ENCODE data around the gene LNX1. TPM values are rescaled to one million over a fixed set of nuclear protein-coding genes. Genes with fewer than 3 reads are reported as not detected.

LNX1 gene
- total and polyA plus RNA-seq, 2 donors (not counting 3 experiments of a cell fraction or from before 2014, with no cell fraction given), result 0.72 to 1.3 TPM

DNA sequence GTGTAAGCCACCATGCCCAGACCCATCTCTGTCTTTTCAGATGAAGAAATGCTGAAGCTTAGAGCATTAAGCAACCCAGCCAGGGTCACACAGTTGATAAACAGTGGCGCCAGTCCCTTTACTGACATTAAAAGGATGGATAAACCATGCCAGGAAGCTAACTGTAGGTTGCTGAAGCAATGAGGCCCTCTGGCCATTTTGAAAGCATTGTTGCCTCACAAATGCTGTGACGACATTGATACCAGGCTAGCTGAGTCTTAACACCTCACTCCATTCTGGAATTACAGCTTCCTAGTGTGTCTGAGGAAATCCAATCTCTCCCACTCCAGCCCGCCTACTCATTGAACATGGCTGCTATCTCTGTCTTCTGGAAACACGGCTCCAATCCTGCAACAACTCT is 89.7 kb downstream of the LNX1 start:
- Histone ChIP-seq H3K4me2 (ENCODE audit: insufficient read depth, low read length) (no peak overlapping the region), H3K9me3 (replicated peaks; ENCODE audit: control insufficient read depth, insufficient read depth, low read length) (no peaks in the 10 kb centered on the region), H3K4me3 (replicated peaks in 1 of 3; ENCODE audit: insufficient read depth in 1 of 3, low read depth in 1 of 3, low read length in 3 of 3) (no peak overlapping the region), H3K27me3 (ENCODE audit: control insufficient read depth in 2 of 2, insufficient read depth in 2 of 2, low read length in 2 of 2) (no peaks in the 10 kb centered on the region), H3K9ac (replicated peaks; ENCODE audit: extremely low read depth, insufficient read depth, low read length) (no peak overlapping the region), H3K36me3 (ENCODE audit: control insufficient read depth in 2 of 2, extremely low read depth in 1 of 2, insufficient read depth in 2 of 2, low read length in 2 of 2) (no peaks in the 10 kb centered on the region), H2AFZ (ENCODE audit: low read depth, low read length) (no peak overlapping the region), H3K4me1 (ENCODE audit: control insufficient read depth, extremely low read depth, insufficient read depth, low read length) (no peaks in the 10 kb centered on the region), H3K27ac (ENCODE audit: insufficient read depth, low read depth, low read length) (no peak overlapping the region), H3K9me1 (replicated peaks; ENCODE audit: control insufficient read depth, extremely low read depth, insufficient read depth, low read length) (no peaks in the 10 kb centered on the region), H4K20me1 (replicated peaks; ENCODE audit: control insufficient read depth, extremely low read depth, insufficient read depth, low read length) (no peaks in the 10 kb centered on the region), H3K79me2 (ENCODE audit: control insufficient read depth, insufficient read depth, low read length) (no peaks in the 10 kb centered on the region)
- no peak for TF ChIP-seq FOS (IDR thresholded peaks at IDR 0.05; ENCODE audit: borderline replicate concordance, insufficient read depth, low read length)
- TF ChIP-seq MYC (IDR thresholded peaks at IDR 0.05; ENCODE audit: low read depth, low read length), result no peak
- no peak for TF ChIP-seq EZH2 (IDR thresholded peaks at IDR 0.05; ENCODE audit: borderline replicate concordance, low read depth, low read length, severe bottlenecking)
- TF ChIP-seq POLR2A (IDR thresholded peaks at IDR 0.05; ENCODE audit: low read depth, low read length), result no peak
- TF ChIP-seq, protein P1, sequence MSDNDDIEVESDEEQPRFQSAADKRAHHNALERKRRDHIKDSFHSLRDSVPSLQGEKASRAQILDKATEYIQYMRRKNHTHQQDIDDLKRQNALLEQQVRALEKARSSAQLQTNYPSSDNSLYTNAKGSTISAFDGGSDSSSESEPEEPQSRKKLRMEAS (IDR thresholded peaks at IDR 0.05; ENCODE audit: insufficient read depth, insufficient read length), result no peak
- no peak for TF ChIP-seq JUN (IDR thresholded peaks at IDR 0.05; ENCODE audit: borderline replicate concordance, insufficient read depth, insufficient read length, low read depth)
- no peak for TF ChIP-seq GATA2 (IDR thresholded peaks at IDR 0.05; ENCODE audit: insufficient read depth, insufficient read length, low read depth, low read length)
- no peak for TF ChIP-seq POLR2AphosphoS5 (IDR thresholded peaks at IDR 0.05; ENCODE audit: insufficient read depth, low read depth, low read length)
- TF ChIP-seq, protein P2, sequence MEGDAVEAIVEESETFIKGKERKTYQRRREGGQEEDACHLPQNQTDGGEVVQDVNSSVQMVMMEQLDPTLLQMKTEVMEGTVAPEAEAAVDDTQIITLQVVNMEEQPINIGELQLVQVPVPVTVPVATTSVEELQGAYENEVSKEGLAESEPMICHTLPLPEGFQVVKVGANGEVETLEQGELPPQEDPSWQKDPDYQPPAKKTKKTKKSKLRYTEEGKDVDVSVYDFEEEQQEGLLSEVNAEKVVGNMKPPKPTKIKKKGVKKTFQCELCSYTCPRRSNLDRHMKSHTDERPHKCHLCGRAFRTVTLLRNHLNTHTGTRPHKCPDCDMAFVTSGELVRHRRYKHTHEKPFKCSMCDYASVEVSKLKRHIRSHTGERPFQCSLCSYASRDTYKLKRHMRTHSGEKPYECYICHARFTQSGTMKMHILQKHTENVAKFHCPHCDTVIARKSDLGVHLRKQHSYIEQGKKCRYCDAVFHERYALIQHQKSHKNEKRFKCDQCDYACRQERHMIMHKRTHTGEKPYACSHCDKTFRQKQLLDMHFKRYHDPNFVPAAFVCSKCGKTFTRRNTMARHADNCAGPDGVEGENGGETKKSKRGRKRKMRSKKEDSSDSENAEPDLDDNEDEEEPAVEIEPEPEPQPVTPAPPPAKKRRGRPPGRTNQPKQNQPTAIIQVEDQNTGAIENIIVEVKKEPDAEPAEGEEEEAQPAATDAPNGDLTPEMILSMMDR (IDR thresholded peaks at IDR 0.05; ENCODE audit: extremely low read depth in 1 of 2, insufficient read depth in 1 of 2, low read depth in 1 of 2, low read length in 2 of 2), result no peak
- POLR2A ChIA-PET, result no interaction called here
- no TSS peak for BruUV-seq (replicated peaks)
- FAIRE-seq (no peak), DNase-seq (ENCODE audit: low read depth, low spot score) (no peak)
- intact Hi-C loops (cut with micrococcal nuclease) (no loop called here), dilution Hi-C loops (cut with MboI; ENCODE audit: extremely low pct_ligation_motif_present, low sequenced_read_pairs) (no loop called here)
- CTCF ChIA-PET, result interaction anchor here (1.4 kb wide), 2 partner anchors 11 to 733 kb away, joined by 4 read pairs; no protein-coding TSS in a partner anchor

Measured in endothelial cell of umbilical vein (primary cell).